Sigmoid colon (tissue), 4 donors: ENCODE results near the gene NKX6-2.
"Not testable (repeated sequence)": the region's sequence is repeated elsewhere in the genome, so short reads cannot be mapped to it uniquely, and the experiment has no call there.

ENCODE experiments used
- CTCF ChIP-seq, 4 experiments: fragments of 450-650 bp in 3 of 4; fragments of 200-600 bp in 1 of 4; IDR thresholded peaks; one replicate each; pipeline ENCODE4 v1.5.1; 2016 to 2019; ENCODE audit warnings: antibody characterized with exemption in 4 of 4, mild to moderate bottlenecking in 3 of 4, moderate library complexity in 2 of 4
- EP300 ChIP-seq, 4 donors: sonication (generic); formaldehyde crosslinking; IDR thresholded peaks; one replicate each; pipeline ENCODE4 v1.6.1; 2017; ENCODE audit warnings: antibody characterized with exemption in 4 of 4
- POLR2A ChIP-seq, 2 donors: fragments of 450-650 bp; IDR thresholded peaks; one replicate each; pipeline ENCODE4 v1.6.1; 2016; ENCODE audit warnings: antibody characterized with exemption in 2 of 2, mild to moderate bottlenecking in 2 of 2, moderate library complexity in 2 of 2
- POLR2AphosphoS5 ChIP-seq, 4 donors: sonication (generic); formaldehyde crosslinking; IDR thresholded peaks; one replicate each; pipeline ENCODE4 v1.6.1; 2017; ENCODE audit warnings: antibody characterized with exemption in 4 of 4

GRCh38 chr10:132797986-132798385 lies 12.0 kb upstream of the NKX6-2 start:
- TF ChIP-seq CTCF, POLR2A, POLR2AphosphoS5, EP300 (IDR thresholded peaks at IDR 0.05): not testable (repeated sequence)
